Measurements from ENCODE around the gene PHETA2.

GRCh38 chr22:42076764-42077485 is 2.9 kb downstream of the PHETA2 start:
- no peak for TF ChIP-seq REST (IDR thresholded peaks at IDR 0.05)
- no peak for TF ChIP-seq CTCF (IDR thresholded peaks at IDR 0.05)
